Measurements from ENCODE around the gene ARHGAP26.

GRCh38 chr5:143168921-143169810, 399.0 kb downstream of the ARHGAP26 start:
- TF ChIP-seq CTCF (IDR thresholded peaks at IDR 0.05; ENCODE audit: low read depth, low read length, poor library complexity, severe bottlenecking) (no peak), EZH2phosphoT487 (IDR thresholded peaks at IDR 0.05; ENCODE audit: borderline replicate concordance, low read length) (no peak)

Data from DOHH2 (cell line).